ENCODE data around the gene SDC4. TPM values are rescaled to one million over a fixed set of nuclear protein-coding genes. Genes with fewer than 3 reads are reported as not detected.
A peak's percentile ranks its signal among the peaks of the same experiment; 100 is the strongest.

SDC4 gene
- total and polyA plus RNA-seq, 9 of the 15 experiments (the other 6 are each of a cell fraction or from before 2014, with no cell fraction given), result 2.1 to 10.7 (median 6.3) TPM

DNA sequence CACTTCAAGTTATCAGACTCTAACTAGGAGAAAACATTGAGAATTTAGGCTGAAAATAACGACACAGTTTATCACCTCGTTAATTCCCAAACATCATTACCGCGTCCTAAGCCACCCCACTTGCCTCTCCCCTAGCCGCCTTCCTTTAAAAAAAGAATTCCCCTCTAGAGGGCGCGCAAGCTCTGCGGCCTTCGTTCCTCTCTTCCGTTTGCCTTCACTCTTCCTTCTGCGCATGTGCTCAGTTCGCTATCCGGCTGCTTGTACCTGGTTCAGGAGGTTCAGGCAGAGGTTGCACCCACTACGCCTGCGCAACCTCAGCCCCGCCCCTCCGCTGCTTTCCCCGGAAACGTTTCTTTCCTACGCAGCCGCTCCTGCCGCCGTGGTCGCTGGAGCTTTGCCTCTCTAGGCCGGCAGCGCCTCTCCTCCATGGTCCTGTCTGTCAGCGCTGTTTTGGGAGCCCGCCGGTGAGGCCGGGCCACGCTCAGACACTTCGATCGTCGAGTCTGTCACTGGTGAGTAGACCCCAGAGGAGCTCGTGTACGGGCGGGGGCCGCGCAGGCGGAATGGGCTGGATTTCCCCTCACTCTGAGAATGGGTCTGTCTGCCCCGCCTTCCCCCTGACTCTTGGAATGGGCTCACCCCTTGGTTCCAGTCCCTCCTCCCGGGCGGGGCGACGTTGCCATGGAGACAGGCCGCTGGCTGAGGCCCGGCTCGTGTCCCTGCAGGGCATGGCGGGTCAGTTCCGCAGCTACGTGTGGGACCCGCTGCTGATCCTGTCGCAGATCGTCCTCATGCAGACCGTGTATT, 14.8 kb upstream of the SDC4 start, which contains the start of gene SYS1 (continued):
- TF ChIP-seq, protein P1, sequence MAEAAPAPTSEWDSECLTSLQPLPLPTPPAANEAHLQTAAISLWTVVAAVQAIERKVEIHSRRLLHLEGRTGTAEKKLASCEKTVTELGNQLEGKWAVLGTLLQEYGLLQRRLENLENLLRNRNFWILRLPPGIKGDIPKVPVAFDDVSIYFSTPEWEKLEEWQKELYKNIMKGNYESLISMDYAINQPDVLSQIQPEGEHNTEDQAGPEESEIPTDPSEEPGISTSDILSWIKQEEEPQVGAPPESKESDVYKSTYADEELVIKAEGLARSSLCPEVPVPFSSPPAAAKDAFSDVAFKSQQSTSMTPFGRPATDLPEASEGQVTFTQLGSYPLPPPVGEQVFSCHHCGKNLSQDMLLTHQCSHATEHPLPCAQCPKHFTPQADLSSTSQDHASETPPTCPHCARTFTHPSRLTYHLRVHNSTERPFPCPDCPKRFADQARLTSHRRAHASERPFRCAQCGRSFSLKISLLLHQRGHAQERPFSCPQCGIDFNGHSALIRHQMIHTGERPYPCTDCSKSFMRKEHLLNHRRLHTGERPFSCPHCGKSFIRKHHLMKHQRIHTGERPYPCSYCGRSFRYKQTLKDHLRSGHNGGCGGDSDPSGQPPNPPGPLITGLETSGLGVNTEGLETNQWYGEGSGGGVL (CRISPR knock-in tag; IDR thresholded peaks at IDR 0.05), result no peak
- TF ChIP-seq KLF16 (IDR thresholded peaks at IDR 0.05), result 0 out of 2 replicates have a peak, but pooled peaks have one; percentile 25
- no peak for TF ChIP-seq KLF10 (CRISPR knock-in tag; IDR thresholded peaks at IDR 0.05)
- TF ChIP-seq, protein P2, sequence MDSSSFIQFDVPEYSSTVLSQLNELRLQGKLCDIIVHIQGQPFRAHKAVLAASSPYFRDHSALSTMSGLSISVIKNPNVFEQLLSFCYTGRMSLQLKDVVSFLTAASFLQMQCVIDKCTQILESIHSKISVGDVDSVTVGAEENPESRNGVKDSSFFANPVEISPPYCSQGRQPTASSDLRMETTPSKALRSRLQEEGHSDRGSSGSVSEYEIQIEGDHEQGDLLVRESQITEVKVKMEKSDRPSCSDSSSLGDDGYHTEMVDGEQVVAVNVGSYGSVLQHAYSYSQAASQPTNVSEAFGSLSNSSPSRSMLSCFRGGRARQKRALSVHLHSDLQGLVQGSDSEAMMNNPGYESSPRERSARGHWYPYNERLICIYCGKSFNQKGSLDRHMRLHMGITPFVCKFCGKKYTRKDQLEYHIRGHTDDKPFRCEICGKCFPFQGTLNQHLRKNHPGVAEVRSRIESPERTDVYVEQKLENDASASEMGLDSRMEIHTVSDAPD (CRISPR knock-in tag; IDR thresholded peaks at IDR 0.05), result no peak
- TF ChIP-seq MECOM (CRISPR knock-in tag; IDR thresholded peaks at IDR 0.05), result no peak
- TF ChIP-seq SNIP1 (IDR thresholded peaks at IDR 0.05; ENCODE audit: low read depth), result peak; percentile 89
- TF ChIP-seq, protein P3, sequence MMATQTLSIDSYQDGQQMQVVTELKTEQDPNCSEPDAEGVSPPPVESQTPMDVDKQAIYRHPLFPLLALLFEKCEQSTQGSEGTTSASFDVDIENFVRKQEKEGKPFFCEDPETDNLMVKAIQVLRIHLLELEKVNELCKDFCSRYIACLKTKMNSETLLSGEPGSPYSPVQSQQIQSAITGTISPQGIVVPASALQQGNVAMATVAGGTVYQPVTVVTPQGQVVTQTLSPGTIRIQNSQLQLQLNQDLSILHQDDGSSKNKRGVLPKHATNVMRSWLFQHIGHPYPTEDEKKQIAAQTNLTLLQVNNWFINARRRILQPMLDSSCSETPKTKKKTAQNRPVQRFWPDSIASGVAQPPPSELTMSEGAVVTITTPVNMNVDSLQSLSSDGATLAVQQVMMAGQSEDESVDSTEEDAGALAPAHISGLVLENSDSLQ (IDR thresholded peaks at IDR 0.05), result peak; percentile 93
- peak; percentile 43; the same call in 1 of the 2 replicates for TF ChIP-seq SREBF1 (IDR thresholded peaks at IDR 0.05; ENCODE audit: borderline replicate concordance, low read depth, low read length)
- peak; percentile 90 for TF ChIP-seq SP1 (CRISPR knock-in tag; IDR thresholded peaks at IDR 0.05)
- TF ChIP-seq BMI1 (IDR thresholded peaks at IDR 0.05; ENCODE audit: low read length), result peak; percentile 88
- TF ChIP-seq CTBP1 (IDR thresholded peaks at IDR 0.05; ENCODE audit: borderline replicate concordance), result peak; percentile 77; the same call in 1 of the 2 replicates
- 0 out of 2 replicates have a peak, but pooled peaks have one; percentile 54 for TF ChIP-seq NFRKB (IDR thresholded peaks at IDR 0.05; ENCODE audit: low read depth)
- no peak for TF ChIP-seq ZNF444 (CRISPR knock-in tag; IDR thresholded peaks at IDR 0.05)
- no peak for TF ChIP-seq MED1 (CRISPR knock-in tag; IDR thresholded peaks at IDR 0.05; ENCODE audit: borderline replicate concordance)
- no peak for TF ChIP-seq ZFP1 (CRISPR knock-in tag; IDR thresholded peaks at IDR 0.05)
- TF ChIP-seq, protein P4, sequence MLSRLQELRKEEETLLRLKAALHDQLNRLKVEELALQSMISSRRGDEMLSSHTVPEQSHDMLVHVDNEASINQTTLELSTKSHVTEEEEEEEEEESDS (CRISPR knock-in tag; IDR thresholded peaks at IDR 0.05), result no peak
- TF ChIP-seq PHF20 (IDR thresholded peaks at IDR 0.05; ENCODE audit: partially characterized antibody), result peak; percentile 59
- no peak for TF ChIP-seq ZNF174 (CRISPR knock-in tag; IDR thresholded peaks at IDR 0.05)
- TF ChIP-seq RBM25 (IDR thresholded peaks at IDR 0.05; ENCODE audit: low read depth, low read length, severe bottlenecking), result no peak
- no peak for TF ChIP-seq PHB (CRISPR knock-in tag; IDR thresholded peaks at IDR 0.05)
- TF ChIP-seq, protein P5, sequence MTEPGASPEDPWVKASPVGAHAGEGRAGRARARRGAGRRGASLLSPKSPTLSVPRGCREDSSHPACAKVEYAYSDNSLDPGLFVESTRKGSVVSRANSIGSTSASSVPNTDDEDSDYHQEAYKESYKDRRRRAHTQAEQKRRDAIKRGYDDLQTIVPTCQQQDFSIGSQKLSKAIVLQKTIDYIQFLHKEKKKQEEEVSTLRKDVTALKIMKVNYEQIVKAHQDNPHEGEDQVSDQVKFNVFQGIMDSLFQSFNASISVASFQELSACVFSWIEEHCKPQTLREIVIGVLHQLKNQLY (CRISPR knock-in tag; conservative IDR thresholded peaks at IDR 0.05), result no peak
- no peak for TF ChIP-seq MYNN (IDR thresholded peaks at IDR 0.05)
- no peak for TF ChIP-seq MYNN (CRISPR knock-in tag; IDR thresholded peaks at IDR 0.05)

Measured in K562 (cell line).